Stimulated activated CD4-positive, alpha-beta T cell treated with anti-CD3 and anti-CD28 coated beads, Interleukin-12 subunit alpha, Interleukin-12 subunit beta, amount 100 ng/mL, for 24 hours (primary cell): ENCODE results near the gene CAPS2.
A peak's percentile ranks its signal among the peaks of the same experiment; 100 is the strongest.

Experiments
- DNase-seq, 2 experiments: peaks; one replicate each; pipeline ENCODE4 v3.0.0-alpha.2; 2020; ENCODE audit warnings: low read depth in 2 of 2

The CAPS2 gene

DNA sequence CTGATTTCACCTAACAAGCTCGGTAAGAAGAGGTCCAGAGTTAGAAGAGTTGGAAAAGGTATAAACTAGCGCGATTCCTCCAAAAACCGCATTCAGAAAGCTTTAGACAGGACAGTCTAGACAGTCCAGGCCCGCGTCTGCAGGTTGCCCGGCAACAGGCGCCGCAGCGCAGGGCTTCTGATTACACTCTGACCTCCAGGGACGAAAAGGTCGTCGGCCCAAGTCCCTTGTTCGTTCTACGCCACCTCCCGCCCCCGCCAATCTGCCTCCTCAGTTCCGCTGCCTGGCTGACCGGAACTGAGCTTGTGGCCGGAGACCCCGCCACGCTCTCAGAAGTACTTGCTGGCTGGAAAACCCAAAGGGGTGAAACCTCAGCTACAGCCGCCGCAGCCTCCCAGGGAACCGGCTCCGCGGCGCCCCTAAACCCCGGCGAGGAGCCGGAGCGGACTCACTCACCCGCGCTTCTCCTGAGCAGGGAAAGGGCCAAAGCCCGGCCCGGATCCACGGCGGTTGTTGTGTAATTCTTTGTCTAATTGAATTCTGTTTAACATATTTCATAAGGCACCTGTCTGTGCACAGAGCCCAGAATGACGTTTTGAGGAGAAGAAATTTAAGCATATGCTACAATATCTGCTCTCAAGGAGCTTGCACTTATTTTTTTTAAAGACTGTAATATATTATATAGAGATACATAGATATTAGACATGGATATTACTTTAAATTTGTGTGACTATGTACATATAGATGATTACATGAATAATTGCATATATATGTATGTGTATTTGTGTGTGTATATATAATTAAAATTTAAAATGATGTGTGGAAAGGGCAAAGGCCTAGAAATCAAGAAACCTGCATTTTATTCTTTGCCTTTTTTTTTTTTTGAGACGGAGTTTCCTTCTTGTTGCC, at the start of gene CAPS2:
Gene CAPS2, minus strand, starts transcription at position 407 of the 909 bp plus-strand sequence. CDS start 3,826 bp downstream, outside the sequence.
- peak; percentile 38 to 56 for DNase-seq

- no peak for DNase-seq
These were observed 48.2 kb upstream of the CAPS2 start for GRCh38 chr12:75378354-75378753.

DNA sequence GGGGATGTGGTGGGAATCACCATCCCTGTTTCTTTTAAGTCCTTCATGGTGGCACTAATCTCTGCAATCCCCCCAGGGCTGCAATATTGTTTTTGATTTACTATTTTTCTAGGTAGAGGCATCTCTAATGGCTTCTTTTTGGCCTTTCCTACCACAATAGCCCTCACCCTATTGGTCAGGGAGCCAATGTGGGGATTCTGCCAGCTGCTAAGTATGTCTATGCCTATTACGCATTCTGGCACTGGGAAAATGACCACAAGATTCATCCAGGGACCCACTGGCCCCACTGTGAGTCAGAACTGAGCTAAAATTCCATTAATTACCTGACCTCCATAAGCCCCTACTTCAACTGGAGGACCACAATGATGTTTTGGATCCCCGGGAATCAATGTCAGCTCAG, 44.8 kb upstream of the CAPS2 start:
- no peak for DNase-seq

DNA sequence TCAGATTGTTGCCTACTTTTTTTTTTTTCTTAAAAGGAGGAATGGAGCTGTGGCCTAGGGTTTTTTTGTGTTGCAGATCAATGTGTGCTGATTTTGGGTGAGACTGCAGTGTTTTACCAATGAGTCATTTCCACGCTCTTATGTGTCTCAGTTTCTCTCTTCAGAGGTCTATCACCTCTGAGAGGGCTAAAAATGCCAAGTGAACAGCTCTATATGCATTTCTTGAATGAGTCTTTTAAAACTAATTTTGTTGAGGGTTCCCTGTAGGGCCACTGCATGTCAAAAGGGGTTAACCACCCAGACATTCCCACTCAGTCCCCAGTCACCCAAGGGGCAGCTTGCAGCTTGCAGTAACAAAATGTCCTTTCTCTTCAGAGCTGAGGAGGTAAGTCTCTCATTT, 36.5 kb upstream of the CAPS2 start:
- DNase-seq = no peak

DNA sequence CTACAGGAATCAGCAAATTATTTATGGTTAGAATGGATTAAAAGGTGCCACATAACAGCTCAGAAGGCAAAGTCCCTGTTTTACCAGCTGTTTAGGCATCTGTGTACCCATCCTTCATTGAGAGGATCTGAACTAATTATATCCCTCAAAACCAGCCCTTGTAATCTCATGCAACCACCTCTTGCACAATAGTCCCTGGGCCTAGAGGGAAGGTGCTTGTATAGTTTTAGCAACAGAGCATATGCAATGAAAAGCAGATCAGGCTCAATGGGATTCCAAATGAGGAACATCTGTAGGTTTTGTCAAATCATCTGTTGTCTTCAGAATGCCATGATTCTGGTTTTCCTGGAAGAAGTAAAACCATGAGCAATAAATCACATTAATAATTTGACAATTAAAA, 34.8 kb upstream of the CAPS2 start:
- DNase-seq = no peak

DNA sequence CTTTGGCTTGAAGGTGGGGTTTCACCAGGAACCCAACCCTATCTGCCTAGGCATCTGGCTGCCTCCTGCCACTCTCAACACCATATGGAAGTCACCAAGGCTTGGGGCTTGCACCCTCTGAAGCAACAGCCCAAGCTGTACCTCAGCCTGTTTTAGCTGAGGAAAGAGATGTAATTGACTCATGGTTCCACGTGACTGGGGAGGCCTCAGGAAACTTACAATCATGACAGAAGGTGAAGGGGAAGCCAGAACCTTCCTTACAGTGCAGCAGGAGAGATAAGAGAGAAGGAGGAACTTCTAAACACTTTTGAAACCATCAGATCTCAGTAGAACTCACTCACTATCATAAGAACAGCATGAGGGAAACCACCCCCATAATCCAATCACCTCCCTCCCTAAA, 31.3 kb upstream of the CAPS2 start:
- no peak for DNase-seq

DNA sequence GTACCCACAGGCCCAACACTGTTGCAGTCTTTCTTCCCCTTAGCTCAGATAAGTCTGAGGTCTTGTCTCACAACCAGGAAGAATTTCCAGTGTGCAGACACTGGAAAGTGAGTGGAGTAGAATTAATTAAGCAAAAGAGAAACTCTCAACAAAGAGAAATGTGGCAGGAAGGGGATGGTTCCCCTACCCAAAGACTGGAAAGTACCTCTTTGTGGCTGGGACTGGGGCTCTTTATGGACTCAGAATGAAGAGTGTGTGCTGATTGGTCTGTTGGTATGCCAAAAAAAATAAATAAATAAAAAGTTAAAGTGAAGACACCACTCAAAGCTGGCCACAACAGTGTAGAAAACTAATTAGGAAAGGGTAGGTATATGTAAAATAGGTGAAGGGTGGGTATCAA, 30.8 kb upstream of the CAPS2 start:
- DNase-seq = no peak

GRCh38 chr12:75354011-75354410, 23.9 kb upstream of the CAPS2 start:
- DNase-seq = no peak

DNA sequence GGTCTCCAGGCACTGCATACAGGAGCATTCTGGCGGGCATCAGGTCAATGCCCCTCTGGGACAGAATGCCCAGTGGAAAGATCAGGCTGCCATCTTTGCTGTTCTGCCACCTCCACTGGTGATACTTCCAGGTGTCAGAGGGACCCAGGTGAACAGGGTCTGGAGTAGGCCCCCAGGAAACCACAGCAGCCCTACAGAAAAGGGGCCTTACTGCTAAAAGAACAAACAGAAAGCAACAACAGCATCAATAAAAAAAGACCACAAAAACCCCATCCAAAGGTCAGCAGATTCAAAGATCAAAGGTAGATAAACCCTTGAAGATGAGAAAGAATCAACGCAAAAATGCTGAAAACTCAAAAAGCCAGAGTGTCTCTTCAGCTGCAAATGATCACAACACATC, 20.3 kb upstream of the CAPS2 start:
- DNase-seq = no peak

DNA sequence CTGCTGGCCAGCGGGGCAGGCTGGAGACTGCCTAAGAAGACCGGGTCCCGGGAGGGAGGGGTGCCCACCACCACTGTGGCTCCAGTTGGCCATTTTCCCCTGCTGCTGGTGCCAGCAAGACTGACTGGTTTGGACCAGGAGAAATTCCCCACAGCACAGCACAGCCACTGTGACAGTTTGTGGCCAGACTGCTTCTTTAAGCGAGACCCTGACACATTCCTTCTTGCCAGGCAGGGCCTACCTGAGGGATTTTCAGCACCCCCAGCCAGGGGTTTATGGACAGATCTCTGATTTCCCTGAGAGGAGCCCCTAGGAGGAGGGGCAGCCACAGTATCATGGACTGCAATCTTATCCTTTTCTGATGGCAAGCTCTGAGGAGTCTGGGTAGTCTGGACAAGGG, 19.8 kb upstream of the CAPS2 start:
- no peak for DNase-seq

GRCh38 chr12:75346215-75346614, 16.1 kb upstream of the CAPS2 start:
- DNase-seq = peak in 1 of 2 experiments; percentile 7

- DNase-seq = no peak
These were observed 15.4 kb upstream of the CAPS2 start for GRCh38 chr12:75345531-75345930.

DNA sequence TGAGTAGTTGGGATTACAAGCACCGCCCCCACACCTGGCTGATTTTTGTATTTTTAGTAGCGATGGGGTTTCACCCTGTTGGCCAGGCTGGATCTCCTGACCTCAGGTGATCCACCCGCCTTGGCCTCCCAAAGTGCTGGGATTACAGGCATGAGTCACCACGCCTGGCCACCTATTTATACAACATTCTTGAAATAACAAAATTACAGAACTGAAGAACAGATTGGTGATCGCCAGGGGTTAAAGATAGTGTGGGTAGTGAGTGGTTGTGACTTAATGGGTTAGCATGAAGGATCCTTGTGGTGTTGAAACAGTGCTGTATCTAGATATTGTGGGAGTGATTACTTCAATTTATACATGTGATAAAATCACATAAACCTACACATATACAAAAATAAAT, 11.7 kb upstream of the CAPS2 start:
- no peak for DNase-seq

- DNase-seq = no peak
These were observed 7.8 kb upstream of the CAPS2 start for GRCh38 chr12:75337905-75338304.

- peak; percentile 62 to 80 for DNase-seq
These were observed 4.4 kb upstream of the CAPS2 start, which contains the start of gene GLIPR1L1 for GRCh38 chr12:75334384-75335030. TSS of gene GLIPR1L1 (plus strand) at chr12:75334670. CDS start at chr12:75334729, 59 bp downstream.

- DNase-seq = no peak
These were observed 2.5 kb downstream of the CAPS2 start for GRCh38 chr12:75327642-75328041.

GRCh38 chr12:75323663-75324062, 6.5 kb downstream of the CAPS2 start:
- no peak for DNase-seq

DNA sequence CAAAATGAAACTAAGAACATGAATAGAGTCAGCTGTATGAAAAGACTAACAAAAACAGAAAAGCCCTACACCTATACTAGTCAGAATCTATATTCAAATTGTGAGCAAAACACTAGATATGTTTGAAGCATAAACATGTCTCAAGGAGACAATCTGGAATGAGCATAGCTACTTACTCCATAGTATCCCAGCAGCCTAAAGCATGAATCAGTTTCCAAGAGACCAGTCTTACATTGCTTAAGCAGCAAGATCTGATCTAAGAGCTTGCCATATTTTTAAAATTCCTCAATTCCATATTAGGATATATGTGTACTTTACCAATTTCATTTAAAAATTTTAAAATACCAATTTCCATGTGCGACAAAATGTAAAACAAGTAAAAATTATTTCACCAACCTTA, 7.7 kb downstream of the CAPS2 start:
- no peak for DNase-seq

DNA sequence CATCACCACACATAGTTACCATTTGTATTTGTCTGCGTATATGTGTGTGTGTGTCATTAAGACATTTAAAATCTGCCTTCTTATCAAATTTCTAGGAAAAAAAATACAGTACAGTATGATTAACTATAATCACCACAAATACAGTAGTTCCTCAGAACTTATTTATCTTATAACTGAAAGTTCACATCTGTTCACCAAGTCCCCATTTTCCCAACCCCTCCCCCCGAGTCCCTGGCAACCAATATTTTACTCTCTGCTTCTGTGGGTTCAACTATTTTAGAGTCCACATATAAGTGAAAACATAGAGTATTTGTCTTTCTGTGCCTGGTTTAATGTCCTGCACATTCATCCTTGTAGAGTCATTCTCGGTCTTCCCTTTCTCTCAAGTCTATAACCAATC, 12.3 kb downstream of the CAPS2 start:
- DNase-seq = no peak

DNA sequence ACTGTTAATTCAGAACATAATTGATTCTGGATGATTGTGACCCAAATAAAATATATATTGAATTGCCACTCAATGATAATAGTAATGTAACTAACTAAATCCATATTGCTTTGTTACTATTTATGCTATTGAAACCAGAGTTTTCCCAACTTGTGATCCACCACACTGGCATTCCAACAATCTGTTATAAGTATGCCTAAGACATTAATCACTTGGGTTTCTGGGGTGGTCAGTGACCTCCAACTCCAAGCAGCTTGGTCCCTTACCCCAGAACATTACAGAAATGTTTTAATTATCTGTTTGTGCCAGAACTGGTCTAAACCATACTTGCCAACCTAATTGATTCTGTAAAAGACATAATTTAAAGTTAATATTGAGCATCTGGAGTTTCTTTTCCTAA, 14.6 kb downstream of the CAPS2 start:
- DNase-seq = no peak

GRCh38 chr12:75311369-75311768, 18.8 kb downstream of the CAPS2 start:
- no peak for DNase-seq

GRCh38 chr12:75308279-75308678, 21.8 kb downstream of the CAPS2 start:
- no peak for DNase-seq
